SHP77 (cell line): ENCODE measurements around the gene ARHGAP26.
A peak's percentile ranks its signal among the peaks of the same experiment; 100 is the strongest.

Experiments
- DNase-seq, 2 experiments: peaks; one replicate each; lab custom pipeline; 2025; lab: John Stamatoyannopoulos, UW

Gene ARHGAP26

DNA sequence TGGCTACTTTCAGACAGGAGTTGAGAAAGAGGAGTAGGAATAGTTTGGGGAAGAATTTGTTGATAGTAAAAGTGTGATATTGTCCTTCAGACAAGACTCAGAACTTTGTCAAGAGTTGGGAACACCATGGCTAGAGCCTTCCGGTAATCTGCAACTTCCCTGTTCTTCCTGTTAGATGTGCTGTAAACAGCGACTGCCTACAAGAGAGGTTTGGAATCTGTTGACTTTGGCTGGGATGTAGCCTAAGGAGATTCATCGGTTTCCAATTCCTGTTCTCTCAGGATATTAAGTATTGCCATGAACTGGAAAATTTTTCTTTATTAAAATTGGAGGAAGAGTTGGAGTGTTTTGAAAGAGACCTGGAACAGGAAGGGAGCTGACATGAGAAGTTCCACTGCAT, 43.9 kb downstream of the ARHGAP26 start:
- DNase-seq: no peak

DNA sequence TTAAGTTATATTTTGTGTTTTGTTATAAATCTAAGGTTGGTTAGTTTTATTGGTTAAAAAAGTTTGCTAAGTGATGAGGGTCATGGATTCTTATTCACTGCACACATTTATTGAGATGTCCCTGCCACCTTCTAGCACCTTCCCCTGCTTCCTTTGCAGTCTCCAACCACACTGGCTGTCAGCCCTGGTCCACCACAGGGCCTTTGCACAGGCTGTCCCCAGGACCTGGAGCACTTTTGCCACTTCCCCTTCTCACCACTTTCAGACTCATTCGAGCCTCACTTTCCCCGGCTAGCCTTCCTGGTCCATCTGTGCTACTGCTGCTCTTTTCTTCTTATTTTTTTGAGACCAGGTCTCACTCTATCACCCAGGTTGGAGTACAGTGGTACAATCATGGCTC, 45.3 kb downstream of the ARHGAP26 start:
- no peak for DNase-seq

DNA sequence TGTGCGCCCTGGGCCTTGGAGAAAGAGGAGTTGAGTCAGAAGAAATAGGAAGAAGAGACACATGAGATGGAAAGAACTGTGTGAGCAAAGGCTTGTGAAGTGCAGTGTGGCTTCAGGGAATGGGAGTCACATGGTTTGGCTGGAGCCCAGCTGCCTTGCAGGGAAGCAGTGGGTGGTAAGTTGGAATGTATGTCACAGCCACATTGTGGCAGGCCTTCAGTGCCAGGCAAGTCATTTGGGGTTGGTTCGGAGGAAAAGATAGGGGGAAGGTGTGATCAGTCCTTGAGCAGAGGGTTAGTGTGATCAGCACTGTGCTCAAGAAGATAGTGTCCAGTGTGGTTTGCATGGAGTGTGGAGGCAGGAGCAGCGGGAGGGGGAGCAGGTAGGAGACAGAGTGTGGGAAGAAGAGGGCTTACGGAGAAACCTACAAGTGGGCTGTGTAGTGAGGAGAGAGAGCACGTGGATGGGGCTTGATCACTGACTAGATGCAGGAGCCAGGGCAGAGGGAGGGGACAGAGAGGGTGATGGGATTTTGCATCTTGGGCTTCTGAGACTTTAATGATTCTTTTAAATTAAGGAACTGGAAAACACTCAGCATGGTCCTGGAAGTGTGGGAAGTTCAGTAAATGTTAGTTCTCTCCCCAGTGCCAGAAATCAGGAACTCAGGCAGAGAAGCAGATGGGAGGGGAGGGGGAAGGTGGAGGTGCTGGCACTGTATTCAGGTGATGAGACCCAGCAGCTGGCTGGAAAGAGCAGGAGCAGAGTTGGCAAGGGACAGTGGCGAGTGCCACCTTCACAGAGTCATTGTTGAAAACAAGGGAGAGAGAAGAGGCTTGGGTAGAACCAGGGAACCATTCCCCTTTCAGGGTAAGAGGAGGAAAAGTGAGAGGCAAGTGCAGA, 46.6 kb downstream of the ARHGAP26 start:
- DNase-seq: no peak

DNA sequence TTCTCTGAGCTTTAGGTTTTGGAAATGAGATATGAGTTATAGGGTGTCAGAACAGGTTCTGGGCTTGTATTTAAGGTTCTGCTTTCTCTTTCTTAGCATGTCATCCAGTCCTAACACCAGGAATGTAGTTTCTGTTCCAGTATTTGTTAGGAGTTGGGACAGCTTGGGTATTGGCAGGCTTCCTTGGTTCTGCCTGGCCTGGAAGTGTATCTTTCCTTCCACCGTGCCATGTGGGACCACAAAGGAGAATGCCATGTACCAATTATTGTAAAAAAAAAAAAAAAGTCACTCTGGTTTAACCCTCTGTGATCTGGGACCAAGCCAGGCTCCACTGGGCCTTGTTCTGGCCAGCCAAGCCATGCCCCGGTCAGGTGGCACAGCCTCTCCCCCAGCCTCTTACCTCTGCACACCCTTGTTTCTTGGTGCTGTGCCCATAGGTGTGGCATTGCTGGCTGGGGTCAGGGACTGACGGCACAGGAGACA, 47.8 kb downstream of the ARHGAP26 start:
- DNase-seq: no peak

DNA sequence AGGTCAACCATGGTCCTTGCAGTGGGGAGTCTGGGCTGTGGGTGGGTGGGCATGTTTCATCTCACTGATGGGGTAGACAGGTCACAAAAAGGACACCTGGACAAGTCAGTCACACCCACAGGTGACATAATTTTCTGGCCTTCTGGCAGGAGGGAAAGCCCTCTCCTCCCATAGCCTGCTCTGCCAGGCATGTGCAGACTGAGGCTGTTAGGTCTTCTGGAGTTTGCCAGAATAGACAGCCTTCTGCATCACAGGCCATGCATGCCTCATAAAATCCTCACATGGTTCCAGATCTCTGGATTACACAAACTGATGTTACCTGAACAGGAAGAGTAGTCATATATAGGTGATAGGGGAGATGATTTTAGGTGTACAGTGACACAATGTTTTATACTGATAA, 49.1 kb downstream of the ARHGAP26 start:
- DNase-seq: no peak

DNA sequence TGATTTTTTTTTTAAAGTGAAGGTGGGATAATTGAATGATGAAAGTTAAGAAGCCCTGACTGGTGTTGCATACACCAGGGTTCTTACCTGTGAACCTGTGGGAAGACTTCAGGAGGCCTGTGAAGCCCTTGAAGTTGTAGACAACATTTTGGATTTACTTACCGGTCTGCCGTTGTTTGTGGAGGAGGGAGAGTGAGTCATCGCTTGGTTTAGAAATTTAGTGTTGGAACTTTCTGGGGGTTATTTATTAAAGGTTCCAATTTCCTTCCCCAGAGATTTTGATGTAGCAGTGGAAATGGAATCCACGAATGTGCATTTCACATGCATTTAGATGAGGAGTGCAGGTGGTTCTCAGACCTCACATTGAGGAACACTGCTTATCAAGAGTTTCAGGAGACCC, 49.6 kb downstream of the ARHGAP26 start:
- no peak for DNase-seq

DNA sequence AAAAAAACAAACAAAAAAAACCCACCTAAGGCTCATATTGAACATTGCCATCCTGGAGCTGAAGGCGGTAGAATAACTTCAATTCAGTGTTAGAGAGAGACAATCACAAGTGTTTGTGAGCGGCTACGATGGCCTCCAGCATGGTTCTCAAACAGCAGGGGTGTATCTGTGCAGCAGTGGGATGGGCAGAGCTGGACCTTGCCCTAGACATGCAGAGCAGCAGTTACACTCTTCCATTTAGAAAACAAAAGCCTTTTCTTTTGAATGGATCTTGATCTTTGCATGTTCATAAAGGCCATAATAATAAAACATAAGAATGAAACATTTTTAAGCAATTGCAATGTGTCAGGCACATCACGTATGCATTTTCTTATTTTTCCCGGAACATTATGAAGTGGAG, 50.3 kb downstream of the ARHGAP26 start:
- DNase-seq: no peak

DNA sequence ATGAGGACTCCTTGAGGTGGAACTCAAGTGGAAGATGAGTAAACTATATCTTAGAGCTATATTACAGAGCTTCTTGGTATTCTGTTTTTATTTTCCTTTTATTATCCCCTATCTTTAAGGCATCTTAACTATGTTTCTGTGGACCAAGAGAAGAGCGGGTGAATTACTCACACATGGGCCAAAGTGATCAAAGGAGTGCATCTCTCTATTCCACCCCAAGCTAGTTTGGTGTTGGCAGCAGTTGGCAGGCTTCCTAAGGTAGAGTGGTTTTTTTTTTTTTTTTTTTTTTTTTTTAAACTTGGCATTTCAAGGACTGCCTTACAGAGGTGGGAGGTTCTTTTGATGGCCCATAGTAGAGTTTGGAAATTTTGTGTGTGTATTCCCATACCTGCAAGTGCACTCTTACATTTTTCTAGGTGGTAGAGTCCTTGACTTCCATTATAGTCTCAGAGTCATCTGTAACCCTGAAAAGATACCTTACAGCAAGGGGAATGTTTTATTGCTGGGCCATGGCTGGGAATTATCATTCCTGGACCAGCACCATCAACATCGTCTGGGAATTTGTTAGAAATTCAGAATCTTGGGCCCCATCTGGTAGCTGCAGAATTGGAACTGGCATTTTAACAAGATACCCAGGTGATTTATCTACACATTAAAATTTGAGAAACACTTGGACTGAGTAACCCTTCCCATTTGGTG, 51.0 kb downstream of the ARHGAP26 start:
- DNase-seq: no peak

DNA sequence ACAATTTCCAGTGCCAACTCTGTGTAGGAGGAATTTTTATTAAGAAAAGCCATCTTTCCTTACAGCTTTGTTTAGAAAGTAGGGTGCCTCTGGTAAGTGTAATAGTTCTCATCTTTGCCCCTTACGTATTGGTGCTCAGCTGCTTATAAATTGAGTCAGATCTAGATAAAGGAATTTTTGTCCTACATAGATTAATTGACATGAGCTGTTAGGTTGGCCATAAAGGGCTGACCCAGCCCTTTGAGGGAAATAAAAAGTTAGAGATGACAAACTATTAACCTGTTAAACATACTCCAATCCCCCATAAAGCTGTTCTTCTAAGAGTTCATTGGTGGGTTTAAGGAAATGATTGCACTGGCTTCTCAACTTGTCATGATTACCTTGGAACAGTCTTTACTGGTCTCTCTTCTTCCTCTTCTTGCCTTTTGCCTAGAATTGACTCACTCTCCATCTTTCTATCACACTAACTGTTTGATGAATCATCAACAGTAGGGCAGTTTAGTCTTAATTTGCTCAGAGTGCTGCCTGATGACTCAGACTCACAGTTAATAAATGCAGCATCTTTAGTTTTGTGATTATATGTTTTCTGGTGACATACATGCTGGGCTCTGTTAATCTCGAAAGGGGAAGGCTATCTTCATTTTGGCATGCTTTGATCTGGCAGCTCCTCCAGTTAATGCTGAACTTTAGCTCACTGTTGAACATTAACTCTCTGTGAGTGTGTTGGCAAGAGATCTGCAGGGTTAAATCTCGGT, 51.7 kb downstream of the ARHGAP26 start:
- no peak for DNase-seq

DNA sequence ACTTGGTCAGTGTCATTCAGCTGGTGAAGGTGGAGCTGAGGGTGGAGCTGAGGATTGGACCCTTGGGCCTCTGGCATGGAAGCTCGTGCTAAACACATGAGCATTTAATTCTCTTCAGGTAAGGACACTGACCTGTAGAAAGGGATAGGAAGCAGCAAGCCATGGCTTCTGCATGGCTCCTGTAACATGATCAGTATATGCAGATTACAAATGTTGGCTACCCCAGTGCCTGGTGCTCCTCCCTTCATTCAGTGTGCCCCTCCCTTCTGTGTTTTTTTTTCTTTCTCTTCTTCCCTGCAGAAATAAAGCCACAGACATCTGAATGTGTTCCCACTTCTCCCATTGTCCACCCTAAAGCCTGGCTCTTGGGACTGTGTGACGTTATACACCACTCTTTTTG, 52.9 kb downstream of the ARHGAP26 start:
- DNase-seq: no peak

DNA sequence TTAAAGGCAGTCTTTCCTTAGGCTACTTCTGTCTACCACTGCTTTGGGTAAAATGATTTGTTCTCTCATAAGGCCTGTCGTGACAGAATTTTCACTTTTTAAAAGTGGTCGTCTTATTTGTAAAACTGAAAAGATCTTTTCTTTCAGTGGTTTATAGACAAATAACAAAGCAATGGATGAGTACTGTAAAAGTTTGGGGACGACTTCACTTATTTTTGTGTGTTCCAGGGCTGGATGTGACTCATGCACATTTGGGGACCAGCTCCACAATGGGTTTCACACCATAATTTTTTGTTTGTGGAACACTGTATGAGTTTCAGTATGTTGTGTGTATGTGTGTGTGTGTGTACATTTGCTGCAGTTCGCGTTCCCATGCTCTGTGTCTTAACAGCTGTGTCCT, 53.6 kb downstream of the ARHGAP26 start:
- DNase-seq: no peak

DNA sequence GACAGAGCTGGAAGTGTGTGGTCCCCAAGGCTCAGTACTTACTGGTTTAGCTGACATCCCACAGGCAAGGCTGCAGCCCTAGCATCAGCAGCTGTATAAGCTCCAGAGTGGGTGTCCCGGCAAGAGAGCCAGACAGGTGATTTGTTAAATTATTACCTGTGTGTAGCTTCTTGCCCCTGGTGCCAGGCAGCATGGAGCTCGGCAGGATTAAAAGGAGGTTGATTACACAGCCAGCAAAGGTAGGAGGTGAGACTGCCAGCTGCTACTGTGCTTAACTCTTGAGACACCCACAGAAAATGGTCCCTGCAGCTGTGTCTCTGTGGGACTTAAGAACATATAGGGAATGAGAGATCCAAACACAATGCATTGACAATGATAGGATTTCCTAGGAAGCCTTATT, 54.2 kb downstream of the ARHGAP26 start:
- DNase-seq: no peak

DNA sequence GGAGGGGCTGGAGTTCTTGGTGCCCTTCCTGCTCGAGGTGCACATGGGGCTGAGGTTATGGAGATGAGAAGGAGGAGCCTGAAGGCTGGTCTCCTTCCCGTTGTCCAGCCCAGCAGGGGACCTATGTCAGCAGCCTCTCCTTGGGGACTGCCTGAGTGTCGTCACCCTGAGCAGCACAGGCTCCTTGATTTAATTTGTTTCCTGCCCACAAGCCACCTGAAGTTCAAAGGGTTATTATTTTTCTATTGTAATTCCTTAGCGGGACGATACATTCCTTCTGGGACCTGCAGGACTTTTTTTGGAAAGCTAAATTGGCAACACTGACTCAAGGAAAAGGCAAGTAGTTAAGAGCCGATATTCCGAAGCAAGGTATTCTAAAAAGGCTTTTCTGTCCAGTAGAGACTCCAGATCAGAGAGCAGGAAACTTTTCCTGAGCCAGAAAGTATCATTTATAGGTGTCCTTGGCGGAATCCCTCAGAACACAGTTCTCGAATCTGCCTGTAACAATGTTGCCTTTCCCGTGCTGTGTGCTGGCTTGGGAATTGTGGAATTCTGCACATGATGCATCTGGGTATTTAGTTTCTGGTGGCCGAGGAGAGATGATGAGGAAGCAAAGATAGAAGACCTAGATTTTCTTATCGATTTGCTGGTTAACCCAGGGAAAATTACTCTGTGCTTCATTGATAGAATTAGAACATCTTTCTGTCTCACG, 55.4 kb downstream of the ARHGAP26 start:
- no peak for DNase-seq

DNA sequence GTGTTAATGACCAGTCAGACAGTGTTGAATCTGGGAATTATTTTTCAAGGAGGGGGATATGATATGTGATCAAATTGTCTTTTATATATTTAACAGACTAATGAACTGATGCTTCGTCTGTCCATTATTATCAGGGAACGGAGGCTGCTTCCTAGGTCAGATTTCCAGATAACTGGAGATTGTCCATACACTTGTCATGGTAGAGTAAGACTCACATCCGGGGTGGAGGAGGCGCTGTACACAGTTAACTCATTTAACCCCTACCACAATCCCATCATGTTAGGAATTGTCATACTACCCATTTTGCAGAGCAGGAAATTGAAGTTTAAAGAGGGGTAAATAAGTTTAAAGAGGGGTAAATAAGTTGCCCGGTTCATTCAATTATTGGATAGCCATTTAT, 55.9 kb downstream of the ARHGAP26 start:
- no peak for DNase-seq

DNA sequence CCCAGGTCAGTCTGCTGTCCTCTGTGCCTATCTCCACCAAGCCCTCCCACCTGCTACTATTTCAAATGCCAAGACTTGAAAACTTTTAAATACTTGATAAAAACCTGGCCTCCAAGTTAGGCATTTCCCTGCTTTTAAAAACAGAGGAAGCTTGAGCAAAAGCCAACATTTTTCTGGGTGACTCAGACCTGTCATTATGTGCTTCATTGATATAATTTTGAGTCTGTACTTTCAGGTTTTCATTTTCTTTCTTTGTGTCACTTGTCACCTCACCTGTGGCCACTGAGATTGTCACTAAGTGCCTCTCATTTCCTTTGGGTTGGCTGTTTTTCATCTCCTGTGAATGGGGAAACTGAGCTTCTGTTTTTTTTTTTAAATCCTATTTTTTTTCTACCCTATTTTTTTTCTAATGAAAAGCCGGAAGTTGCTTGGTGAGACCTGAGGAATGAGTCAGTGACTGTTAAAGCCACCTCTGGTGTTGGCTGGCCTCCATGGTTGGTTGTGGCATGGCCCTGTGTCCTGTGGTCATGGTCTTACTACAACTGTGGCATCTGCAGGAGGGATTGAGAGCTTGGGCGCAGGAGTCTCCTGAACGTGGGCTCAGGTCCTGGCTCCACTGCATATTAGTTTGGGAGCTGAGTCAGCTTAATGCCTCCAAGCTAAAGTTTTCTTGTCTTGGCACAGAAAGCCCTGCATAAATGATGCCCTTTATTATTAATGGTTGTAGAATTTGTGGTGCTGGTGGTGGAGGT, 56.7 kb downstream of the ARHGAP26 start:
- DNase-seq: no peak

DNA sequence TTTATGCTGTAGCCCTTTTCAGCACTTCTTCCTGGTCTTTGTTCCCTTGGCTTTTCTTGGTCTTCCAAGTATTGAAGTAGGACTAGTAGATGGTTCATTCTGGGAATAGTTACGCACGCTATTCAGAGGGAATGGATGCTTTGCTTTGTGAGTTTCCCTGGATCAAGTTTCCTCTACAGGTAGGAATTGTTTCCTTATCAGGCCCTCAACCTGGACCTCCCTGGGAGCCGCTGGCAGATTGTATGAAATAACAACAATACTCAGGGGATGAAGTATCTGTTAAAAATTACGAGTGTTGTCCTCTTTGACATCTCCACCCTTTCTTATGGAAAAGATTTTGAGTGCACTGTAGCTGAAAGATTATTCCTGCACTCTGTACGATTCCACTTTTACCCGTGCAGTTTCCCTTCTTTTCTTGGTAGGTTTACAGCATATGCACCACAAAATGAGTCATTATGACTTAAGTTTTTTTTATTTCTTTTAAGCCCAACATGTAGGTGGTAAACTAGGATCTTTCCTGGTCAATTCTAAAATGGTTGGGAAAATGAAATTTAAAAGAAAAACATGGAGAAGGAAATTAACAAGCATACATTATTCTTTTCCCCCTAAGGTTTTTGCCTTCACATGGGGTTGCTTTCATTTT, 57.9 kb downstream of the ARHGAP26 start:
- DNase-seq: no peak

DNA sequence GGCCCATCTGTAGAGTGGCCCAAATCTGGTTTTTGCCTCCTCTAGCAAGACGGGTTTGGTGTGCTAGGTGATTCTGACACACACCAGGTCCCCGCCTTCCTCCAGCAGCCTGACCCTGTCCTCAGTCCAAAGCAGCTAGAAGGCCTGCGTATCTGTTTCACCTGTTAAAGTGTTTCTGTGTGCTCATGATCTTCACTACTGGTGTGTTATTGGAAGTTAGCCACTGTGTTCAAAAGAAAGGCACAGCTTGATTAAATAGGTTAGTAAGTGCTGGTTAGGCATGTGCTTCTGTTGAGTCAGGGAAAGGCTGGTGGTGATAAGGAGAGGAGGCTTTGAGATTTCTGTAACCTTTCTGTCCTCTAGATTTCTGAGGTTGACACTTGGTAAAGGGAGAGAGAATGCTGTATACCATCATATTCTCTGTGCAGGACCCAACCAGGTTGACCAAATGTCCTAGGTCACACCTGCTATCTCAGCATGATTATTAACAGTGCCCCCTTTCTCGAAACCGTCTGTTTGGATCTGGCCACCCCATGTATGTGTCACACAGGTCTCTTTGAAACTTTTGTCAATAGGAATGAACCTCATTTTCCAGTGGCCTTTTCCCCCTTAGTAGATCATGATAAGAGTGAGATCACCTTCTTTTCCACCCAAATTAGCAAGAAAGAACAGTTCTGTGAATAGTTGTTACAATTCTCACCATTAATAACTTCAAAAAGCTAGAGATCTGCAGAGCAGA, 58.8 kb downstream of the ARHGAP26 start:
- no peak for DNase-seq

DNA sequence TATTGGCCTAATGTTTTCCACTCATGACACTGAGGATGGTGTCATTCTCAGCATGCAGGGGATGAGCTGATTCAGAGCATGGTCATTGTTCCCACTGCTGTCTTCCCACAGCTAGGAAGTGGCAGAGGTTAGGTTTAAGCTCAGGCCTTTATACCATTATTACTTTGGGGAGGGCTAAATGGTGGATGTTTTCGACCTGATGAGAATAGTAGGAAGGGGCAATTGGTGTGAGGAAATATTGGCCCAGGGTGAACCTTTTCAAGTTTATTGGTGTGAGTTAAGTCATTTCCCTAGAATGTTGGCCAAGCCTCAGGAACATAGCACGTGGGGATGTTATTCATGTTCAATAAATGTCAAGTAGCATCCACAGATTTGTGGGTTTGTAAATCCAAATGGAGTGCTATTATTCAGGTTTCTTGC, 59.6 kb downstream of the ARHGAP26 start:
- no peak for DNase-seq

DNA sequence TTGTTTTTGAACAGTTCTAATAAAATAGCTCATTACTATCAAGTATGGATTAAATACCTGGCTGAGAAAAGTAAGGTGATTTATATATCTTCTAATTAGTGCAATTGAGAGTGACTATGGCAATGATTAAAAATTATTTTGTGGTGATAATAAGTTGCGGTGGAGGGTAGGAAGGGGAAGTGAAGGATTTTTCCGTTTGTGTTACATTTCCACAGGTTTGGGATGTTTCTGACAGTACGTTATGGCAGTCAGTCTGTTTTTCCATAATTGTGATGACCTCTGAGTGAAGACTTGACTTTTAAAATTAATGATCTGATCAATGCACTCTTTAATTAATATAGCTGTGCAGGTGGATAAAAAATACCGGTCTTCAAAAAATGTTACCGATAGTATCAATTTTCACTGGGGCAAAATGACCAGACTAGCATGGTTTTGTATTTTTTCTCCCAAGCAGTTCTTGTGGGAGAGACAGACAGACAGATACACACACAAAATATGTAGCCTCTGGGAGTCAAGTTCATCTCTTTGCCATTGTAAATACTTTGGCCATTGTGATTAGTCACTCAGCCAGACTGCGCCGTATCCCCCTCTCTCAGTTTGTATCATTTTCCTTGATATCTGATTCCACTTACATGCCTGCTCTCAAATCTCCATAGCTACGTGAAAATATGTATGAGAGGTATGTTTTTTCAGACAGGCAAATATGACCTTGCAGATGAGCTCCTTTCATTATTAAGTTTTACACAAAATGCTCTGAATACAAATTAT, 60.2 kb downstream of the ARHGAP26 start:
- DNase-seq: peak in 1 of 2 experiments; percentile 5
